ENCODE data around the gene BCL6.
A peak's percentile ranks its signal among the peaks of the same experiment; 100 is the strongest.

DNA sequence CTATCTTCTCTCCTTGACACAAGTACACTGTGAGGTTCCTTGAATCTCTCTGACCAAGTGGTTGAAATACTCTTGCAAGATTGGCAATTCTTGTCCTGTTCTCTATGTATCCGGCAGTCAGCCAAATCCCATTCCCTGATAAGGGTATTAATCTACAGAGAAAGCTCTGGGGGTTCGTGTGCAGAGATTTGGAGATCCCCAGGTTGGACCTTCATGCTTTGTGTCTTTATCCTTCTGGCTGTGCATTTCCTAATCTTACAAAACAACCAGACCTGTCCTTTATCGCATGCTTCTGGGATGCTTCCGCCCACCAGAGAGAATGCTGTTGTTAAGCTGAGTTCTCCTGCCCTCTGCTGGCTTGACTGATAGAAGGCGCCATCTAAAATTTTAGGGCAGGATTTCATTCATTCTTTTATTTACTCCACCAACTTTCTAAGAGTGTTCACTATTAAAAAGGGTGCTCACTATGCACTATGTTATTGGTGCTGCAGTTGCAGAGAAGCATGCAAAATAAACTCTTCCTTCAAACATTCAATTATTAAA is 66.5 kb downstream of the BCL6 start:
- TF ChIP-seq, protein P1, sequence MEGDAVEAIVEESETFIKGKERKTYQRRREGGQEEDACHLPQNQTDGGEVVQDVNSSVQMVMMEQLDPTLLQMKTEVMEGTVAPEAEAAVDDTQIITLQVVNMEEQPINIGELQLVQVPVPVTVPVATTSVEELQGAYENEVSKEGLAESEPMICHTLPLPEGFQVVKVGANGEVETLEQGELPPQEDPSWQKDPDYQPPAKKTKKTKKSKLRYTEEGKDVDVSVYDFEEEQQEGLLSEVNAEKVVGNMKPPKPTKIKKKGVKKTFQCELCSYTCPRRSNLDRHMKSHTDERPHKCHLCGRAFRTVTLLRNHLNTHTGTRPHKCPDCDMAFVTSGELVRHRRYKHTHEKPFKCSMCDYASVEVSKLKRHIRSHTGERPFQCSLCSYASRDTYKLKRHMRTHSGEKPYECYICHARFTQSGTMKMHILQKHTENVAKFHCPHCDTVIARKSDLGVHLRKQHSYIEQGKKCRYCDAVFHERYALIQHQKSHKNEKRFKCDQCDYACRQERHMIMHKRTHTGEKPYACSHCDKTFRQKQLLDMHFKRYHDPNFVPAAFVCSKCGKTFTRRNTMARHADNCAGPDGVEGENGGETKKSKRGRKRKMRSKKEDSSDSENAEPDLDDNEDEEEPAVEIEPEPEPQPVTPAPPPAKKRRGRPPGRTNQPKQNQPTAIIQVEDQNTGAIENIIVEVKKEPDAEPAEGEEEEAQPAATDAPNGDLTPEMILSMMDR (conservative IDR thresholded peaks at IDR 0.05 in 1 of 2, IDR thresholded peaks at IDR 0.05 in 1 of 2; ENCODE audit: extremely low read depth in 1 of 2, insufficient read depth in 1 of 2, low read depth in 1 of 2, low read length in 2 of 2) = peak; percentile 53 to 71
- no peak for TF ChIP-seq EZH2 (IDR thresholded peaks at IDR 0.05; ENCODE audit: borderline replicate concordance, low read length)
